ENCODE measurements around the gene LINC01488. TPM values are rescaled to one million over a fixed set of nuclear protein-coding genes. Genes with fewer than 3 reads are reported as not detected.
A peak's percentile ranks its signal among the peaks of the same experiment; 100 is the strongest.

LINC01488 gene
- total and polyA plus RNA-seq, 9 of the 15 experiments (the other 6 are each of a cell fraction or from before 2014, with no cell fraction given) = not detected

GRCh38 chr11:69524291-69524882, 42.9 kb downstream of the LINC01488 start (continued):
- TF ChIP-seq, protein P1, sequence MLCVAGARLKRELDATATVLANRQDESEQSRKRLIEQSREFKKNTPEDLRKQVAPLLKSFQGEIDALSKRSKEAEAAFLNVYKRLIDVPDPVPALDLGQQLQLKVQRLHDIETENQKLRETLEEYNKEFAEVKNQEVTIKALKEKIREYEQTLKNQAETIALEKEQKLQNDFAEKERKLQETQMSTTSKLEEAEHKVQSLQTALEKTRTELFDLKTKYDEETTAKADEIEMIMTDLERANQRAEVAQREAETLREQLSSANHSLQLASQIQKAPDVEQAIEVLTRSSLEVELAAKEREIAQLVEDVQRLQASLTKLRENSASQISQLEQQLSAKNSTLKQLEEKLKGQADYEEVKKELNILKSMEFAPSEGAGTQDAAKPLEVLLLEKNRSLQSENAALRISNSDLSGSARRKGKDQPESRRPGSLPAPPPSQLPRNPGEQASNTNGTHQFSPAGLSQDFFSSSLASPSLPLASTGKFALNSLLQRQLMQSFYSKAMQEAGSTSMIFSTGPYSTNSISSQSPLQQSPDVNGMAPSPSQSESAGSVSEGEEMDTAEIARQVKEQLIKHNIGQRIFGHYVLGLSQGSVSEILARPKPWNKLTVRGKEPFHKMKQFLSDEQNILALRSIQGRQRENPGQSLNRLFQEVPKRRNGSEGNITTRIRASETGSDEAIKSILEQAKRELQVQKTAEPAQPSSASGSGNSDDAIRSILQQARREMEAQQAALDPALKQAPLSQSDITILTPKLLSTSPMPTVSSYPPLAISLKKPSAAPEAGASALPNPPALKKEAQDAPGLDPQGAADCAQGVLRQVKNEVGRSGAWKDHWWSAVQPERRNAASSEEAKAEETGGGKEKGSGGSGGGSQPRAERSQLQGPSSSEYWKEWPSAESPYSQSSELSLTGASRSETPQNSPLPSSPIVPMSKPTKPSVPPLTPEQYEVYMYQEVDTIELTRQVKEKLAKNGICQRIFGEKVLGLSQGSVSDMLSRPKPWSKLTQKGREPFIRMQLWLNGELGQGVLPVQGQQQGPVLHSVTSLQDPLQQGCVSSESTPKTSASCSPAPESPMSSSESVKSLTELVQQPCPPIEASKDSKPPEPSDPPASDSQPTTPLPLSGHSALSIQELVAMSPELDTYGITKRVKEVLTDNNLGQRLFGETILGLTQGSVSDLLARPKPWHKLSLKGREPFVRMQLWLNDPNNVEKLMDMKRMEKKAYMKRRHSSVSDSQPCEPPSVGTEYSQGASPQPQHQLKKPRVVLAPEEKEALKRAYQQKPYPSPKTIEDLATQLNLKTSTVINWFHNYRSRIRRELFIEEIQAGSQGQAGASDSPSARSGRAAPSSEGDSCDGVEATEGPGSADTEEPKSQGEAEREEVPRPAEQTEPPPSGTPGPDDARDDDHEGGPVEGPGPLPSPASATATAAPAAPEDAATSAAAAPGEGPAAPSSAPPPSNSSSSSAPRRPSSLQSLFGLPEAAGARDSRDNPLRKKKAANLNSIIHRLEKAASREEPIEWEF (CRISPR knock-in tag; IDR thresholded peaks at IDR 0.05) = no peak
- TF ChIP-seq ZSCAN32 (CRISPR knock-in tag; IDR thresholded peaks at IDR 0.05) (no peak), MXD1 (CRISPR knock-in tag; IDR thresholded peaks at IDR 0.05; ENCODE audit: borderline replicate concordance, poor library complexity, severe bottlenecking) (no peak), C11orf30 (IDR thresholded peaks at IDR 0.05; ENCODE audit: low read depth) (peak; percentile 56; the same call in 1 of the 2 replicates), RBM14 (IDR thresholded peaks at IDR 0.05; ENCODE audit: borderline replicate concordance, insufficient read depth, low read depth, low read length) (no peak), FOSL1 (tag; conservative IDR thresholded peaks at IDR 0.05) (peak; percentile 77), TAF7 (tag; IDR thresholded peaks at IDR 0.05) (no peak), ZNF24 (IDR thresholded peaks at IDR 0.05) (no peak), ETV5 (CRISPR knock-in tag; IDR thresholded peaks at IDR 0.05; ENCODE audit: low read depth) (peak; percentile 90), HDAC6 (IDR thresholded peaks at IDR 0.05; ENCODE audit: low read depth, low read length) (no peak), HNRNPUL1 (IDR thresholded peaks at IDR 0.05; ENCODE audit: low read length) (no peak), DACH1 (IDR thresholded peaks at IDR 0.05; ENCODE audit: partially characterized antibody) (peak; percentile 15), SMAD3 (CRISPR knock-in tag; conservative IDR thresholded peaks at IDR 0.05) (no peak), RBBP5 (IDR thresholded peaks at IDR 0.05; ENCODE audit: borderline replicate concordance, insufficient read depth, low read length, poor library complexity, severe bottlenecking) (no peak), HDAC3 (IDR thresholded peaks at IDR 0.05; ENCODE audit: borderline replicate concordance, partially characterized antibody) (peak; percentile 50)
- TF ChIP-seq, protein P2, sequence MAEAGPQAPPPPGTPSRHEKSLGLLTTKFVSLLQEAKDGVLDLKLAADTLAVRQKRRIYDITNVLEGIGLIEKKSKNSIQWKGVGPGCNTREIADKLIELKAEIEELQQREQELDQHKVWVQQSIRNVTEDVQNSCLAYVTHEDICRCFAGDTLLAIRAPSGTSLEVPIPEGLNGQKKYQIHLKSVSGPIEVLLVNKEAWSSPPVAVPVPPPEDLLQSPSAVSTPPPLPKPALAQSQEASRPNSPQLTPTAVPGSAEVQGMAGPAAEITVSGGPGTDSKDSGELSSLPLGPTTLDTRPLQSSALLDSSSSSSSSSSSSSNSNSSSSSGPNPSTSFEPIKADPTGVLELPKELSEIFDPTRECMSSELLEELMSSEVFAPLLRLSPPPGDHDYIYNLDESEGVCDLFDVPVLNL (CRISPR knock-in tag; IDR thresholded peaks at IDR 0.05; ENCODE audit: low read depth) = no peak

Measured in K562 (cell line).